ENCODE data around the gene HDGFL2.

DNA sequence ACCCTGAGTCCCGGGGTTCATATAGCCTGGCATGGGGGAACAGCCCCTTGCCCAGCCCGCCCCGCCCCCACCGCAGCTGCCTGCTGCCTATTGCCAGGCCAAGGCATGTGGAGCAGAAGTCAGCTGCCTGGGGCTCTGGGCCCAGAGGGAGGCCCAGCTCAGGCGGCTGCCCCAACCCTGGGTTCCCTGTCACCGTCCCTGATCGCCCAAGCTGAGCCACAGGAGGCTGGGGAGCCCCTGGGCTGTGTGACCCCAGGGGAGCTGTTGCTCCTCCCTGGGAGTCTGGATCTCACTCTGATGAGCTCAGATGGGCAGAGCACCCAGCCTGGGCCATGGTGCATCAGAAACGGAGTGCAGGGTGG, 44.8 kb downstream of the HDGFL2 start:
- TF ChIP-seq, protein P1, sequence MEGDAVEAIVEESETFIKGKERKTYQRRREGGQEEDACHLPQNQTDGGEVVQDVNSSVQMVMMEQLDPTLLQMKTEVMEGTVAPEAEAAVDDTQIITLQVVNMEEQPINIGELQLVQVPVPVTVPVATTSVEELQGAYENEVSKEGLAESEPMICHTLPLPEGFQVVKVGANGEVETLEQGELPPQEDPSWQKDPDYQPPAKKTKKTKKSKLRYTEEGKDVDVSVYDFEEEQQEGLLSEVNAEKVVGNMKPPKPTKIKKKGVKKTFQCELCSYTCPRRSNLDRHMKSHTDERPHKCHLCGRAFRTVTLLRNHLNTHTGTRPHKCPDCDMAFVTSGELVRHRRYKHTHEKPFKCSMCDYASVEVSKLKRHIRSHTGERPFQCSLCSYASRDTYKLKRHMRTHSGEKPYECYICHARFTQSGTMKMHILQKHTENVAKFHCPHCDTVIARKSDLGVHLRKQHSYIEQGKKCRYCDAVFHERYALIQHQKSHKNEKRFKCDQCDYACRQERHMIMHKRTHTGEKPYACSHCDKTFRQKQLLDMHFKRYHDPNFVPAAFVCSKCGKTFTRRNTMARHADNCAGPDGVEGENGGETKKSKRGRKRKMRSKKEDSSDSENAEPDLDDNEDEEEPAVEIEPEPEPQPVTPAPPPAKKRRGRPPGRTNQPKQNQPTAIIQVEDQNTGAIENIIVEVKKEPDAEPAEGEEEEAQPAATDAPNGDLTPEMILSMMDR (IDR thresholded peaks at IDR 0.05) = no peak
- no peak for TF ChIP-seq POLR2A (IDR thresholded peaks at IDR 0.05)
